SK-N-SH (cell line): ENCODE measurements around the gene NOBOX. TPM values are rescaled to one million over a fixed set of nuclear protein-coding genes. Genes with fewer than 3 reads are reported as not detected.

ENCODE experiments used
- CTCF ChIA-PET: fragments of 300-600, 350-600 bp; formaldehyde crosslinking; extraction: SDS; loops from one replicate; lab custom pipeline; 2021; lab: Yijun Ruan, JAX
- POLR2A ChIA-PET: fragments of 350-600 bp; sonication (Branson Sonifier 250); formaldehyde crosslinking; extraction: SDS; loops from one replicate; lab custom pipeline; 2020; ENCODE audit warnings: antibody characterized with exemption, inconsistent platforms; lab: Yijun Ruan, JAX
- DNase-seq: peaks from one replicate; pipeline ENCODE4 v3.0.0; 2012
- H2AFZ ChIP-seq: fragments of 200-600 bp; sonication (generic); 2 replicates; pipeline ENCODE4 v1.8.1; 2016; ENCODE audit warnings: antibody characterized with exemption, mild to moderate bottlenecking, low read depth
- H3F3A ChIP-seq: fragments of 200-600 bp; sonication (generic); replicated peaks from 2 replicates; pipeline ENCODE3; 2016; ENCODE audit warnings: antibody characterized with exemption, mild to moderate bottlenecking; ENCODE audit not compliant: insufficient read depth
- H3K27ac ChIP-seq, 2 experiments: fragments of 200-500 bp in 1 of 2; fragments of 200-600 bp in 1 of 2; sonication (Bioruptor generic) in 1 of 2; sonication (generic), shearing (Covaris generic) in 1 of 2; 2 replicates each; pipeline versions ENCODE4 v1.5.1 to v1.6.1; 2014 to 2016; ENCODE audit warnings: low read depth in 2 of 2, inconsistent platforms in 1 of 2, low read length in 1 of 2, mild to moderate bottlenecking in 1 of 2, mixed read lengths in 1 of 2
- H3K27me3 ChIP-seq: fragments of 200-600 bp; sonication (generic), shearing (Covaris generic); 2 replicates; pipeline ENCODE4 v1.6.1; 2016; ENCODE audit warnings: mixed run types; ENCODE audit not compliant: insufficient read depth
- H3K36me3 ChIP-seq, 2 experiments: fragments of 200-500 bp in 1 of 2; fragments of 200-600 bp in 1 of 2; sonication (Bioruptor generic) in 1 of 2; sonication (generic) in 1 of 2; replicated peaks in 1 of 2; 2 replicates each; pipeline versions ENCODE3 to v1.5.1; 2014 to 2016; ENCODE audit warnings: low read length in 1 of 2, mild to moderate bottlenecking in 1 of 2; ENCODE audit not compliant: insufficient read depth in 2 of 2, control insufficient read depth in 1 of 2
- H3K4me1 ChIP-seq, 2 experiments: fragments of 200-500 bp in 1 of 2; fragments of 200-600 bp in 1 of 2; sonication (Bioruptor generic) in 1 of 2; sonication (generic), shearing (Covaris generic) in 1 of 2; 2 replicates each; pipeline versions ENCODE4 v1.5.1 to v1.6.1; 2014 to 2016; ENCODE audit warnings: low read depth in 1 of 2, low read length in 1 of 2, mixed run types in 1 of 2; ENCODE audit not compliant: insufficient read depth in 2 of 2, control insufficient read depth in 1 of 2
- H3K4me2 ChIP-seq: fragments of 200-600 bp; sonication (generic), shearing (Covaris generic); 2 replicates; pipeline ENCODE4 v1.6.1; 2017; ENCODE audit warnings: mixed run types
- H3K4me3 ChIP-seq, 2 experiments: fragments of 200-500 bp in 1 of 2; fragments of 200-600 bp in 1 of 2; sonication (Bioruptor generic) in 1 of 2; sonication (generic), shearing (Covaris generic) in 1 of 2; 2 replicates each; pipeline versions ENCODE4 v1.5.1 to v1.8.1; 2014 to 2016; ENCODE audit warnings: low read depth in 2 of 2, inconsistent platforms in 1 of 2, low read length in 1 of 2, mild to moderate bottlenecking in 1 of 2, mixed read lengths in 1 of 2, moderate library complexity in 1 of 2
- H3K79me2 ChIP-seq: fragments of 200-600 bp; sonication (generic); 2 replicates; pipeline ENCODE4 v1.8.1; 2017; ENCODE audit warnings: mild to moderate bottlenecking; ENCODE audit not compliant: insufficient read depth
- H3K9ac ChIP-seq: fragments of 200-600 bp; sonication (generic); 2 replicates; pipeline ENCODE4 v1.6.1; 2017; ENCODE audit warnings: mixed run types
- H3K9me2 ChIP-seq: fragments of 200-600 bp; sonication (generic); 2 replicates; pipeline ENCODE4 v1.6.1; 2017; ENCODE audit warnings: mixed run types
- H3K9me3 ChIP-seq: fragments of 200-600 bp; sonication (generic); 2 replicates; pipeline ENCODE4 v1.6.1; 2017; ENCODE audit warnings: mixed run types, mild to moderate bottlenecking, moderate library complexity
- H4K20me1 ChIP-seq: fragments of 200-600 bp; sonication (generic); 2 replicates; pipeline ENCODE4 v1.6.1; 2017; ENCODE audit warnings: mild to moderate bottlenecking, mixed run types; ENCODE audit not compliant: insufficient read depth
- CHD2 ChIP-seq: fragments of 150-350 bp; IDR thresholded peaks from 2 replicates; pipeline ENCODE4 v1.6.1; 2018; ENCODE audit warnings: low read length; ENCODE audit not compliant: partially characterized antibody
- ELF1 ChIP-seq: IDR thresholded peaks from 2 replicates; pipeline ENCODE4 v1.4.0; 2012
- EZH2phosphoT487 ChIP-seq: fragments of 200-600 bp; sonication (generic); IDR thresholded peaks from 2 replicates; pipeline ENCODE4 v1.6.1; 2017; ENCODE audit warnings: low read depth, mixed run types, mild to moderate bottlenecking, antibody characterized with exemption, moderate library complexity, borderline replicate concordance
- FOSL2 ChIP-seq: IDR thresholded peaks from 2 replicates; pipeline ENCODE4 v1.4.0; 2012; ENCODE audit warnings: low read depth, mild to moderate bottlenecking, moderate library complexity, borderline replicate concordance
- FOXJ3 ChIP-seq: sonication (generic); formaldehyde crosslinking; IDR thresholded peaks from 2 replicates; pipeline ENCODE4 v1.5.1; 2020; ENCODE audit warnings: mild to moderate bottlenecking, missing genetic modification reagents
- GABPA ChIP-seq: IDR thresholded peaks from 2 replicates; pipeline ENCODE4 v1.4.0; 2012; ENCODE audit warnings: low read depth, mild to moderate bottlenecking
- GATA2 ChIP-seq: sonication (generic); formaldehyde crosslinking; IDR thresholded peaks from 2 replicates; pipeline ENCODE4 v1.5.0; 2020; ENCODE audit warnings: mild to moderate bottlenecking, missing genetic modification reagents
- JUND ChIP-seq: IDR thresholded peaks from 2 replicates; pipeline ENCODE4 v1.4.0; 2012
- MXI1 ChIP-seq: IDR thresholded peaks from 2 replicates; pipeline ENCODE4 v1.6.1; 2012; ENCODE audit warnings: mild to moderate bottlenecking, low read depth, low read length, improper control_type of control experiment
- NFIC ChIP-seq: IDR thresholded peaks from 2 replicates; pipeline ENCODE4 v1.4.0; 2012; ENCODE audit warnings: borderline replicate concordance
- RAD21 ChIP-seq: IDR thresholded peaks from 2 replicates; pipeline ENCODE4 v1.6.1; 2012; ENCODE audit warnings: mild to moderate bottlenecking, low read length
- RFX5 ChIP-seq: IDR thresholded peaks from 2 replicates; pipeline ENCODE4 v1.6.1; 2012; ENCODE audit warnings: mild to moderate bottlenecking, improper control_type of control experiment, low read length
- SIN3A ChIP-seq: IDR thresholded peaks from 2 replicates; pipeline ENCODE4 v1.6.1; 2012; ENCODE audit warnings: low read depth, mild to moderate bottlenecking, low read length, moderate library complexity, borderline replicate concordance
- SMC3 ChIP-seq: IDR thresholded peaks from 2 replicates; pipeline ENCODE4 v1.6.1; 2012; ENCODE audit warnings: low read depth, low read length, improper control_type of control experiment
- TAF1 ChIP-seq: IDR thresholded peaks from 2 replicates; pipeline ENCODE4 v1.6.1; 2012; ENCODE audit warnings: low read depth, mild to moderate bottlenecking, low read length, moderate library complexity, borderline replicate concordance
- TEAD4 ChIP-seq: IDR thresholded peaks from 2 replicates; pipeline ENCODE4 v1.4.0; 2012; ENCODE audit warnings: mild to moderate bottlenecking, borderline replicate concordance; ENCODE audit not compliant: insufficient read depth
- YY1 ChIP-seq: IDR thresholded peaks from 2 replicates; pipeline ENCODE4 v1.4.0; 2012; ENCODE audit warnings: low read depth, mild to moderate bottlenecking
- WGBS: methylation state at CpG from one replicate; pipeline ENCODE4 v1.1.6; 2017; ENCODE audit warnings: low lambda C conversion rate; 5-methylcytosine and 5-hydroxymethylcytosine counted together
- polyA plus RNA-seq, 3 experiments: library from polyadenylated mRNA; depleted of rRNA; stranded (reverse); fragments of >200 nt; gene quantifications; 2 replicates each; pipeline ENCODE4 v1.2.3, GENCODE V29; 2012
- TF ChIP-seq, protein P1 (sequence below): IDR thresholded peaks from 2 replicates; pipeline ENCODE4 v1.4.0; 2012; ENCODE audit warnings: low read depth, borderline replicate concordance
- TF ChIP-seq, protein P2 (sequence below): IDR thresholded peaks from 2 replicates; pipeline ENCODE4 v1.4.0; 2012; ENCODE audit warnings: low read depth, borderline replicate concordance

NOBOX gene
- polyA plus RNA-seq, 1 of the 3 experiments (the other 2 are of a cell fraction) = not detected

DNA sequence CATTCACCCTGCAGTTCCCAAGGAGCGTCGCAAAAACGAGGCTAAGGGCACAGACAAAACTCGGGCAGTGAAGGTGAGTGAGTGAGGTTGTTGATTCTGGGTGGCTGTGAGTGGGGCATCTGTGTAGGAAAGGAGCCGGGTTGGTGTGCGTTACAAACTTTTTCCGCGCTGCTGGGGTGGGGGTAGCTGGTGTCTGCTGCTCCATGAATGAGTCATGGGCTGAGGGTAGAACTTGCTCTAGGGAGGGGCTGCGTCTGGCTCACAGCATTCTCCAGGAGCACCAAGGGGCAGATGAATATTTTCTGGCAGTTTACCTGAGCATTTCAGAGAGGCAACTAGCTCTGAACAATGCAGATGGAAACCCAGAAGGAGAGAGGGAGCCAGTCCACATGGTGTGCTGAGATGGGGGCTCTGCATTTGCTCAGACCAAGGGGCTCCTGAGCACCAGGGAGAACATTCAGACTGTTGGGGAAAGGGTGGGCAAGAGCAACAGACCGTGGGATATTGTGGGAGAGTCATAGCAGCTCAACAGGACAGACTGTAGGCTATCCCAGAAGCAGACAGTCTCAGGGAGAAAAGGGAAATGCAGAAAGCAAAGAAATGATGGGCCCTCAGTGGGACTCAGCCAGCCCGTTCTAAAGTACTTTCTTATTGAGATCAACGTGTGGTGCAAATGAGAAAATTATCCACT lies 18.8 kb downstream of the NOBOX start:
- no peak overlapping the region for H3K9ac ChIP-seq
- 0 out of 2 replicates have a peak overlapping the region, but pooled peaks have one; percentile 45 for H3K4me2 ChIP-seq
- H3K27me3 ChIP-seq = no peaks in the 10 kb centered on the region; the same call in 1 of the 2 replicates
- no peaks in the 10 kb centered on the region for H3K9me3 ChIP-seq
- no peak overlapping the region for H2AFZ ChIP-seq
- no peaks in the 10 kb centered on the region for H3K79me2 ChIP-seq
- H3K9me2 ChIP-seq = no peaks in the 10 kb centered on the region
- H4K20me1 ChIP-seq = no peaks in the 10 kb centered on the region
- no peaks in the 10 kb centered on the region for H3K36me3 ChIP-seq
- no peak overlapping the region for H3K27ac ChIP-seq
- no peak for DNase-seq
- no peaks in the 10 kb centered on the region for H3F3A ChIP-seq
- TF ChIP-seq JUND (peak; percentile 43; the same call in 1 of the 2 replicates), MXI1 (no peak), FOSL2 (peak; percentile 53)
- WGBS = 19% methylated on average over 12 of the region's 12 CpGs
- H3K4me3 ChIP-seq = peak overlapping the region in 1 of 2 experiments; percentile 12; a peak in 1 of 4 replicates
- no peaks in the 10 kb centered on the region for H3K4me1 ChIP-seq
- CTCF ChIA-PET = interaction anchor here (8.6 kb wide), 1 partner anchor 8 kb away, joined by 48 read pairs; no protein-coding TSS in a partner anchor
- POLR2A ChIA-PET = no interaction called here

- POLR2A ChIA-PET = no interaction called here
- DNase-seq = no peak
- 0 out of 2 replicates have a peak overlapping the region, but pooled peaks have one; percentile 45 for H3K4me2 ChIP-seq
- WGBS = 10% methylated on average over 4 of the region's 4 CpGs
- H3K4me3 ChIP-seq = peak overlapping the region in 1 of 2 experiments; percentile 12; a peak in 1 of 4 replicates
- no peaks in the 10 kb centered on the region for H3K9me2 ChIP-seq
- CTCF ChIA-PET = interaction anchor here (8.6 kb wide), 1 partner anchor 8 kb away, joined by 48 read pairs; no protein-coding TSS in a partner anchor
- no peaks in the 10 kb centered on the region; the same call in 1 of the 2 replicates for H3K27me3 ChIP-seq
- no peaks in the 10 kb centered on the region for H3K36me3 ChIP-seq
- no peaks in the 10 kb centered on the region for H3K79me2 ChIP-seq
- no peaks in the 10 kb centered on the region for H3K9me3 ChIP-seq
- no peak for TF ChIP-seq CHD2
- TF ChIP-seq, protein P1, sequence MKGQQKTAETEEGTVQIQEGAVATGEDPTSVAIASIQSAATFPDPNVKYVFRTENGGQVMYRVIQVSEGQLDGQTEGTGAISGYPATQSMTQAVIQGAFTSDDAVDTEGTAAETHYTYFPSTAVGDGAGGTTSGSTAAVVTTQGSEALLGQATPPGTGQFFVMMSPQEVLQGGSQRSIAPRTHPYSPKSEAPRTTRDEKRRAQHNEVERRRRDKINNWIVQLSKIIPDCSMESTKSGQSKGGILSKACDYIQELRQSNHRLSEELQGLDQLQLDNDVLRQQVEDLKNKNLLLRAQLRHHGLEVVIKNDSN = no peak
- TF ChIP-seq RFX5 = no peak
- no peak for TF ChIP-seq SIN3A
- no peak for TF ChIP-seq EZH2phosphoT487
- no peak for TF ChIP-seq TAF1
- no peak for TF ChIP-seq ELF1
- TF ChIP-seq GATA2 (CRISPR knock-in tag) = no peak
- TF ChIP-seq RAD21 = no peak
- no peak for TF ChIP-seq JUND
- TF ChIP-seq, protein P2, sequence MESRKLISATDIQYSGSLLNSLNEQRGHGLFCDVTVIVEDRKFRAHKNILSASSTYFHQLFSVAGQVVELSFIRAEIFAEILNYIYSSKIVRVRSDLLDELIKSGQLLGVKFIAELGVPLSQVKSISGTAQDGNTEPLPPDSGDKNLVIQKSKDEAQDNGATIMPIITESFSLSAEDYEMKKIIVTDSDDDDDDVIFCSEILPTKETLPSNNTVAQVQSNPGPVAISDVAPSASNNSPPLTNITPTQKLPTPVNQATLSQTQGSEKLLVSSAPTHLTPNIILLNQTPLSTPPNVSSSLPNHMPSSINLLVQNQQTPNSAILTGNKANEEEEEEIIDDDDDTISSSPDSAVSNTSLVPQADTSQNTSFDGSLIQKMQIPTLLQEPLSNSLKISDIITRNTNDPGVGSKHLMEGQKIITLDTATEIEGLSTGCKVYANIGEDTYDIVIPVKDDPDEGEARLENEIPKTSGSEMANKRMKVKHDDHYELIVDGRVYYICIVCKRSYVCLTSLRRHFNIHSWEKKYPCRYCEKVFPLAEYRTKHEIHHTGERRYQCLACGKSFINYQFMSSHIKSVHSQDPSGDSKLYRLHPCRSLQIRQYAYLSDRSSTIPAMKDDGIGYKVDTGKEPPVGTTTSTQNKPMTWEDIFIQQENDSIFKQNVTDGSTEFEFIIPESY = no peak
- no peak for TF ChIP-seq TEAD4
- no peak for TF ChIP-seq NFIC
- no peak for TF ChIP-seq SMC3
- no peak for TF ChIP-seq FOXJ3 (CRISPR knock-in tag)
- no peak for TF ChIP-seq YY1
- TF ChIP-seq GABPA = no peak
- H2AFZ ChIP-seq = no peak overlapping the region
- H3K9ac ChIP-seq = no peak overlapping the region
- H3K4me1 ChIP-seq = no peaks in the 10 kb centered on the region
- no peak overlapping the region for H3K27ac ChIP-seq
- no peaks in the 10 kb centered on the region for H3F3A ChIP-seq
- H4K20me1 ChIP-seq = no peaks in the 10 kb centered on the region
Observed at GRCh38 chr7:144384071-144384470, 19.4 kb downstream of the NOBOX start.
